GM06990 (cell line): ENCODE measurements around the gene FMN1.

ENCODE experiments used
- DNase-seq: peaks from one replicate; pipeline ENCODE4 v3.0.0-alpha.2; 2011; ENCODE audit not compliant: insufficient read length; ENCODE audit errors: extremely low read depth
- H3K27me3 ChIP-seq: replicated peaks from 2 replicates; pipeline ENCODE4 v1.6.0; 2011; ENCODE audit warnings: low read length; ENCODE audit not compliant: control insufficient read depth, insufficient read depth
- H3K36me3 ChIP-seq: 2 replicates; pipeline ENCODE4 v1.5.1; 2011; ENCODE audit warnings: low read length; ENCODE audit not compliant: control insufficient read depth, insufficient read depth
- H3K4me3 ChIP-seq: replicated peaks from 2 replicates; pipeline ENCODE4 v1.5.1; 2011; ENCODE audit warnings: low read depth, mild to moderate bottlenecking, control low read depth, low read length
- CTCF ChIP-seq: IDR thresholded peaks from 2 replicates; pipeline ENCODE4 v1.5.1; 2011; ENCODE audit warnings: low read length, control low read depth, mild to moderate bottlenecking, inconsistent platforms; ENCODE audit not compliant: insufficient read depth, poor library complexity, severe bottlenecking

FMN1 gene

GRCh38 chr15:33152502-33153109, 41.9 kb downstream of the FMN1 start:
- Histone ChIP-seq H3K27me3 (peaks cover 4% of the 10 kb centered on the region), H3K4me3 (no peak overlapping the region), H3K36me3 (no peaks in the 10 kb centered on the region)
- no peak for DNase-seq
- TF ChIP-seq CTCF: no peak

GRCh38 chr15:33150971-33151370, 43.5 kb downstream of the FMN1 start:
- Histone ChIP-seq H3K36me3 (no peaks in the 10 kb centered on the region), H3K27me3 (peaks cover 4% of the 10 kb centered on the region), H3K4me3 (no peak overlapping the region)
- no peak for DNase-seq
- no peak for TF ChIP-seq CTCF

GRCh38 chr15:33150431-33150941, 44.0 kb downstream of the FMN1 start:
- H3K4me3 ChIP-seq: no peak overlapping the region
- no peak for TF ChIP-seq CTCF
- no peak for DNase-seq

GRCh38 chr15:33149919-33150318, 44.6 kb downstream of the FMN1 start:
- no peak for TF ChIP-seq CTCF
- Histone ChIP-seq H3K4me3 (no peak overlapping the region), H3K36me3 (no peaks in the 10 kb centered on the region), H3K27me3 (peaks cover 4% of the 10 kb centered on the region)
- DNase-seq: no peak

More at GRCh38 chr15:33150431-33150941, 44.0 kb downstream of the FMN1 start:
- Histone ChIP-seq H3K36me3 (no peaks in the 10 kb centered on the region), H3K27me3 (peaks cover 4% of the 10 kb centered on the region)

- TF ChIP-seq CTCF: no peak
- no peaks in the 10 kb centered on the region for H3K36me3 ChIP-seq
- H3K4me3 ChIP-seq: no peak overlapping the region
- H3K27me3 ChIP-seq: peaks cover 4% of the 10 kb centered on the region
- DNase-seq: no peak
Measured at GRCh38 chr15:33148129-33148751, 46.3 kb downstream of the FMN1 start.
